Stimulated activated CD8-positive, alpha-beta memory T cell treated with anti-CD3 and anti-CD28 coated beads, Interleukin-7, amount 100 ng/mL, for 4 hours (primary cell): Measurements from ENCODE around the gene REX1BD.
"Not testable (repeated sequence)": the region's sequence is repeated elsewhere in the genome, so short reads cannot be mapped to it uniquely, and the experiment has no call there.

Source experiments
- DNase-seq, 2 donors: peaks; one replicate each; pipeline ENCODE4 v3.0.0-alpha.2; 2020; ENCODE audit warnings: low read depth in 2 of 2

Gene REX1BD

DNA sequence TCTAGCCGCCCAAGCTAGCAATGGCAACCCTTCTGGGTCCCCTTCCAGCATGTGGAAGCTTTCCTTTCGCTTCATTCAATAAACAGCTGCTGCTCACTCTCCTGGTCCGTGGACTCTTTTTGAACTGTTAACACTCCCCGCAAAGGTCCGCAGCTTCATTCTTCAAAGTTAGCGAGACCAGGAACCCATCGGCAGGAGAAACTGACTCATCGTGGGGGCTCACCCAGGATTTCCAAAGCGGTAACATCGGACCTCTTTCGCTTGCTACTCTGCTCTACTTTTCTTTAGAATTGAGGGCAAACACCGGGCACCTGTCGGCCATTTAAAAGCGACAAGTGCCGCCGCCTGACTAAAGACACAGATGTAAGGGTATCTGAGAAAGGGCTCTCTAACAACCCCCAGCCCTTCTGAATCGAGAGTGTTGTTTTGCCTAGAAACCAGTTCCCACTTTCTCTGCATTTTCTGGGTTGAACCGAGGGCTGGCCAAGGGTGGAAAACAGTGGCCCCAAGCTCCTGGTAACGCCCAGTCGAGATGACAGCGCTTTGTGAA, 11.2 kb upstream of the REX1BD start:
- no peak for DNase-seq

DNA sequence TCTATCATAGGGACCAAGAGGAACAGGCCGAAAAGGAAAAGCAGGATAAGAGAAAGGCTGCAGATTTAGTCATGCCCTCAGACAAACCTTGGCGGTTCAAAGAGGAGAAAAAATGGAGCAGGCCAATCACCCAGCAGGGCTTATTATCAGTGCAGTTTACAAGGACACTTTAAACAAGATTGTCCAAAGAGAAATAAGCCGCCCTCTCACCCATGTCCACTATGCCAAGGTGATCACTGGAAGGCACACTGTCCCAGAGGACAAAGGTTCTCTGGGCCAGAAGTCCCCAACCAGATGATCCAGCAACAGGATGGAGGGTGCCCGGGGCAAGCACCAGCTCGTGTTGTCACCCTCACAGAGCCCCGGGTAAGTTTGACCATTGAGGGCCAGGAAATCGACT, 8.3 kb upstream of the REX1BD start:
- no peak for DNase-seq

DNA sequence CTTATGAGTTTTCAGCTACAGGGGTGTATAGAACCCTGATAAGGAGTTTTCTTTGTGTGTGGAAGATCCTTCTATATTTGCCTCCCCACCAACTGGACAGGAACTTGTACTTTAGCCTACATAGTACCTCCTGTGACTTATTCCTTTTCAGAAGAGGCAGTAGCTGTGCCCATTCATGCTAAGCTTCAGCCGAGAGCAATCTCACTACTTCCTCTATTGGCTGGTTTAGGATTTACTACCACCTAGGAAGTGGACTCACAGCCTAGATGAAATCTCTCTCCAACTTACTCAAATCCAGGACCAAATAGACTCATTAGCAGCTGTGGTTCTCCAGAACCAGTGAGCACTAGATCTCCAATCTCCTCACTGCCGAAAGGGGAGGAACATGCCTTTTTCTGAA, 2.3 kb upstream of the REX1BD start:
- no peak for DNase-seq

DNA sequence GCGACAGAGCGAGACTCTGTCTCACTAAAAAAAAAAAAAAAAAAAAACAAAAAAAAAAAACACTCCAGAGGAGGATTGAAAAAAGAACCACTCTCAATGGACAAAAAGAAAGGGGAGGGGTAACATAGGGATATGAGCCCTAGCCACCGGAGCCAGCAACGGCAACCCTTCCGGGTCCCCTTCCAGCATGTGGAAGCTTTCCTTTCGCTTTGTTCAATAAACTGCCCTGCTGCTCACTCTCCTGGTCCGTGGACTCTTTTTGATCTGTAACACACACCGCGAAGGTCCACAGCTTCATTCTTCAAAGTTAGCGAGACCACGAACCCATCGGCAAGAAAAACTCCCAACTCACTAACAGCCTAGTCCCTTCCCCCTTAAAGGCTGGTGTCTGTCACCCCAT, 1.0 kb upstream of the REX1BD start:
- DNase-seq, result no peak

DNA sequence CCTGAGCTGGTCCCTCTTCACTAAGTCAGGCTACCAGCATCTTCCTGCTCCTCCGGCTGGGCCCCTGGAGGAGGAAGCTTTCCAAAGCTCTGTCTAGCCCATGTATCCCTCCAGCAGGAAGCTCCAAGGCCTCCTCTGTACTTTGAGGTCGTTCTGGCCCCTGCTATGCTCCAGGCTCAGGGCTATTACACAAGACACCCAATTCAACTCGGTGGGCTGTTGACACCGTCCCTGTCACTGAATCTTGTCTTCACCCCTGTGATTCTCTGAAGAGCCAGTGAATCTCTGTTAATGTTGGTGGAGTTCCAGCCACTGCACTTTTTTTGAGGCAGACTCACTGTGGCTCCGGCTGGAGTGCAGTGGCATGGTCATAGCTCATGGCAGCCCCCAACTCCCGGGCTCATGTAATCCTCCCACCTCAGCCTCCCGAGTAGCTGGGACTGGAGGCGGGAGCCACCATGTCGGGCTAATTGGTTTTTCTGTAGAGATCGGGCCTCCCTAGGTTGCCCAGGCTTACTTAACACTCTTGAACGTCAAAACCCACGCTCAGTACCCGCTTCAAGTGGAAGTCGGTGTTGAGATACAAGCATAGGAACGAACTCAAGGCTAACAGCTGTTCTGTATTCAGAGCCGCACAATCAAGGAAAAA, 512 bp upstream of the REX1BD start:
- DNase-seq, result no peak

DNA sequence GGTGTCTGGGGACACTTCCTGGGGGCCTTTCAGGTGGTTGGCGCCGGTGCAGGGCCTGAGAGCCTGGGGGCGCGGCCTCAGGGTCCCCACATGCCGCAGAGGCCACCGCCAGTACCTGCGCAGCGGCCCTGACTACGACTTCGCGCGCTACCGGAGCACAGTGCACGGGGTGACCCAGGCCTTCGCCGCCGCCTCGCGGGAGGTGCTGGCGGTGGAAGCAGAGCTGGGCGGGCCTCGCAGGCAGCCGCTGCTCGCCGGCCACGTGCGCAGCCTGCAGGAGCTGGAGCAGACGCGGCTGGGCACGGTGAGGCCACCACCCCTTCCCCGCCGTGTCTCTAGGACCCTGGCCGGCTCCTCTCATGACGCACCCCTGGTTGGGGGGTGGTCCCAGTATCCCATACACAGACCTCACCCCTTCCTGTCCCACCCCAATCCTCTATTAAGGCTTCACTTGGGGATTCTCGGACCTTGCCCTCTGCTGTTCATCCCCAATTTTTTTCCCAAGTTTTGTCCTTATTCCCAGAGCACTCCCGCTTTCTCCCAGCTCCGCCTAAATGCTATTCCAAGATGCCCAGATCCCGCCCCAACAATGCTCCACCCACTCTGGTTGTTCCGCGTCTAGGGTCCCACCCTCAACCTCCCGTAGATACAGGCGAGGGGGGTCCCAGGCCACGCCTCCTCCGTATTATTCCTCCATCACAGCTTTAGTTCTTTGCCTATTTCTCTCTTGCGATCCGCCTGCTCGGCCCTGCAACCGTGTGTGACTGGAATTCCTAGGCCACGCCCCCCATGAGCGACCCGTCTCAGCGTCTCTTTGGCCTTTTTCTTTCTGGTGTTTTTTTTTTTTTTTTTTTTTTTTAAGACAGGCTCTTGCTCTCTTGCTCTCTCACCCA, 1.0 kb downstream of the REX1BD start:
- peak; percentile 21 to 59 for DNase-seq

DNA sequence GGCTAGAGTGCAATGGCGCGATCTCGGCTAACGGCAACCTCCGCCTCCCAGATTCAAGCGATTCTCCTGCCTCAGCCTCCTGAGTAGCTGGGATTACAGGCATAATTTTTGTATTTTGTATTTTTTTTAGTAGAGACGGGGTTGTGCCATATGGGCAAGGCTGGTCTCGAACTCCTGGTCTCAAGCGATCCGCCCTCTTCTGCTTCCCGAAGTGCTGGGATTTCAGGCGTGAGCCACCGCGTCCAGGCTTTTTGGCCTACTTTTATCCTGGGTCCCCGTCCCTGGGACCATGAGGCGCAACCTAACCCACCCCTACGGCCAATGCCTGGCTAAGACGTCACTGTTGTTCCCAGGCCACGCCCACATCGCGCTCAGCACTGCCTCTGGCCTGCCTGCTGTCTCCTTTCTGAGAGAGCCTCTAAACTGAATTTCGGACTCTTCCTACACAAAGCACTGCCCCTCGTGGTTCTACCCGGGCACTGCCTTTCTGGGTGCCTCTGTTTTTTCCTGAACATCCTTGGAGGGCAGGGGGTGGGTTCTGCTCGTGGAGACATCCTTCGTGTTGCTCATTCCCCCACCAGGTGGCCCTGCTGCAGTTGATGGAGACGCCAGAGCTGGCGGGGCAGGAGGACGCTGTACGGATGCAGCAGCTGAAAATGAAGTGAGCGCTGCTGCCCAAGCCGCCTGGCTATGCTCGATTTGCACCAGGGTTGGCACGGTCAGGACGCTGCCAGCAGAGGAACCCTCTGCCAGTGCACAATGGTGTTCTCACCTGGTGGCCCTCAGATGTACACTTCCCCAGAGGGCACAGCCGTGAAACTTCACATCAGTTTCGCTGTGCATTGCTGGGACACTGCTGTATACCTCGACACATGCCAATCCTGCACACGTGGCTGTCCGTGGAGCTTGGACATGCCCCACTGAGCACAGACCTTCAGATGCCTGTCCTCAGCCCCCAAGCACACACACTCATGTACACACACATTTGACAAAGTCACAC, 2.0 kb downstream of the REX1BD start:
- no peak for DNase-seq

DNA sequence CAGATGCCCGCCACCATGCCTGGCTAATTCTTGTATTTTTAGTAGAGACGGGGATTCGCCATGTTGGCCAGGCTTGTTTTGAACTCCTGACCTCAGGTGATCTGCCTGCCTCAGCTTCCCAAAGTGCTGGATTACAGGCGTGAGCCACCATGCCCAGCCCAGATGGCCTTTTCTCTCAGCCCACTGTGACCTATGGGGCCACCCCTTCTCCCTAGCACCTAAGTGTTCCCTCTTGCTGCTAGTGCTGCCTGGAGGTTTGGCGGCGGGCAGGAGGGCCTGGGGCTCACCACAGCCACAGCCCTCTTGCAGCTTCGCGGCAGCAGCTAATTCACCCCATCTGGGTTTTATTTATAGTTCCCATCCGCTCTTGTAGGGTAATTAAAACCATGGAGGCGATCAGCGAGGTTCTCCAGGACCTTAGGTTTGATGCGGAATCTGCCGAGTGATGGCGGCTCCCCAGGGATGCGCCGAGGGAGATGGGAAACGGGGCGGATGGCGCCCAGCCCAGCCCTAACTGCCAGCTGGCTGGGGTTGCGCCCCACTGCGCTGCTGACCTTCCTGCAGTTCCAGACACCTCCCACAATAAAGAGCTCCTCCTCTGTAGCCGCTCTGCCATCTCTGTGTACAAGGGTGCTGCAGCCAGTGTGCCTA, 3.3 kb downstream of the REX1BD start:
- DNase-seq, result no peak

DNA sequence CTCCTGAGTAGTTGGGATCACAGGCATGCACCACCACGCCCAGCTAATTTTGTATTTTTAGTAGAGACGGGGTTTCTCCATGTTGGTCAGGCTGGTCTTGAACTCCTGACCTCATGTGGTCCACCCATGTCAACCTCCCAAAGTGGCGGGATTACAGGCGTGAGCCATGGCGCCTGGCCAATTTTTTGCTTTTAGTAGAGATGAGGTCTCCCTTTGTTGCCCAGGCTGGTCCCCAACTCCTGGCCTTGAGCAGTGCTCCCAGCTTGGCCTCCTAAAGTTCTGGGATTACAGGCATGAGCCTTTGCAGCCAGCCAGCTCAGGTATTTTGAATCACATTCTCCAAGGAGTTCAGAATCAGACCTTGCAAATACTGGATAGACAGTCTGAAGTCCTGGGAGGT, 4.1 kb downstream of the REX1BD start:
- not testable (repeated sequence) for DNase-seq

DNA sequence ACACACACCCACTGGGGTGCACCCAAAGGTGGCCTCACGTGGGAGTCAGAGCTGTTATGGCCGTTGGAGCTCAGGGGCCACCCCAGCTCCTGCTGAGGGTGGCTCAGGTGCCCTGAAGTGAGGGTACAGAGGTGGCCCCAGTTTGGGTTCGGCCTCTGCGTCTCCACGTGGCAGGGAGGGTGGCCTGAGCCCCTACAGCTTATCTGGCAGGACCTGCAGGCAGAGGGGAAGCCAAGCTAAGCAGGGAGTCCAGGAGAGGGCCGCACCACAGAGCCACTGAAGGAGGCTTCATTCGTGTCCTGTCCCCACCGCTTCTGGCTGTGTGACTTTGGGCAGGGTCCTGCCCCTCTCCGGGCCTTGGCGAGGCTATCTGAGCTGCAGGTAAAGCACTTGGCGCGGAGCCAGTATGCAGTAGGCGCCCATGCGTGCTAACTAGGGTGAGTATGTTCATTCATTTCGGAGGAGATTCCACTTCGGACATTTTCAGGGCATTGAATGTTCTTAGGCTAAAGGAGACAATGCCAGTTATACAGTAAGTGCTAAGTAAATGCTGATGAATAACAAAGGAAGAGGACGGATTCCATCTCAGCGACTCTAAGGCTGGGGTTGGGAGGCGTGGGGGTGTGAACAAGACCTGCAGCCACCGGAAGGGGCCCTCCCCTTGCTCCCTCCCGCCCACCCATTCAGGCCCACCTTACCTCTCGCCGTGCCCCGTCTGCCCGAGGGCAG, 4.9 kb downstream of the REX1BD start:
- DNase-seq, result no peak

DNA sequence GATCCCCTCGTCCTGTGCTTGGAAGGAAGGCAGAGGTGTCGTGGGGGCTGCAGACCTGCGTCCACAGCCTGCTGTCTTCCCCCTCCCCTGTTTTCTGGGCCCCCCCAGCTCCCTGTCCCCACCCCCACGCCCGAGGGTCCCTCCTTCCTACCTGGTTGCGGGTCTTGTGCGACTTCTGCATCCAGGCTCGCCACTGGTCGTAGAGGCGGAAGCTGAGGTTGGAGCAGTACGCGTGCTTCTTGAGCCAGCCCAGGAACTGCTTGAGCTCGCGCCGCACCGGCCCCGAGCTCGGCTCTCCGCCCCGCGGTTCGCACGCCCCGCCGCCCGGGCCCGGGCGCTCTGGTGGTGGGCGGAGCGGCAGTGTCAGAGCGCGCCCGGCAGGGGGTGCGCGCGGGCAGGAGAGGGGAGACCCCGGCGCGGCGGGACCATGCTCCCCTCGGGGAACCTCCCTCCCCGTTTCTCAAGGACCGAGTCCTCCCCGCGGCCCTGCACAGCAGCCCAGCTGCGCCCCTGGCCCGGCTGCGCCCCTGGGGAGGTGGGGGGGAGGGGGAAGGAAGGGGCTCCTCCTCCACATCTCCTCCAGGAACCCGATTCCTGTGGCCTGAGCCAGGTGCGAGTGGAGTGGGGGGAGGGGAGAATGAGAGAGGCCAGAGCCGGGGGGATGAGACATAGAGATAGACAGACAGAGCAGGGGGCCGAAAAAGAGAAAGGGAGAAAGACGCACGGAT, 5.7 kb downstream of the REX1BD start:
- DNase-seq, result peak; percentile 39 to 67

DNA sequence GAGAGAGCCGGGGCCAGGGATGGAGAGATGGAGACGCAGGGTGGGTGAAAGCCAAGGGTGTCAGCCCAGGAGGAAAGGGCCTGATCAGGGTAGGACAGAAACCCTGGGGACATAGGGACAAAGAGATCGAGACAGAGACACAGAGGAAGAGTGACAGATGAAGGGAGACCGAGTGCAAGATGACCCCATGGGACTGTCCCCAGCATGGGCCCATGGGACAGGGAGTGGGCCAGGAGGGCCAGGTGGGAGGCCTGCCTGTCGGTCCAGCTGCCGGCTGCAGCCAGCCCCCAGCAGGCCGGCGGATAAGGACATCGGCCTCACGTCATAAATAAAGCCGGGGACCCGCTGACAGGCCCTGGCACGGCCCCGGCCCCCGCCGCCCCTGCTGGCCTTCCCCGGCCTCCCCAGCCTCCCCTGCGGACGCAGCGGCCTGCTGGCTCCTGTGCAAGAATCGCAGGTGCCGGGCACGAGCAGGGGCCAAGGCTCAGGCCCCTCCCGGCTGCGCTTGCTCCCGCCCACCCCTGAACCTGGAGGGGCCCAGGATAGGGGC, 6.3 kb downstream of the REX1BD start:
- DNase-seq, result no peak

DNA sequence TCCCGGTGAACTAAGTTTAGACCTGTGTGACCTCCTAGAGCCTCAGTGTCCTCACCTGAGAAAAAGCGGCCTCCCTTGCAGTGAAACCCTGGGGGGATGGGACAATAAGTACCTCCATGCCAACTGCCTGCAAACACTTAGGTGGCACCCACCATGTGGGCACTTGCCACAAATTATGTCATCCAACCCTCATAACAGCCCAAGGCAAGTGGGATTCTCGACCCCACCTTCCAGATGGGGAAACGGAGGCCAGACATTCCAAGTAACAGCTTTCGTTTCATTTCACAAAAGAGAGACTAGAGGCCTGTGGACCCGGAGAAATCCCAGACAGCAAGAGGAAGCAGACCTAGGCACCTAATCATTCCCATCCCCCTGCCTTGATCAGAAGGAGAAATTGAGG, 6.9 kb downstream of the REX1BD start:
- no peak for DNase-seq

DNA sequence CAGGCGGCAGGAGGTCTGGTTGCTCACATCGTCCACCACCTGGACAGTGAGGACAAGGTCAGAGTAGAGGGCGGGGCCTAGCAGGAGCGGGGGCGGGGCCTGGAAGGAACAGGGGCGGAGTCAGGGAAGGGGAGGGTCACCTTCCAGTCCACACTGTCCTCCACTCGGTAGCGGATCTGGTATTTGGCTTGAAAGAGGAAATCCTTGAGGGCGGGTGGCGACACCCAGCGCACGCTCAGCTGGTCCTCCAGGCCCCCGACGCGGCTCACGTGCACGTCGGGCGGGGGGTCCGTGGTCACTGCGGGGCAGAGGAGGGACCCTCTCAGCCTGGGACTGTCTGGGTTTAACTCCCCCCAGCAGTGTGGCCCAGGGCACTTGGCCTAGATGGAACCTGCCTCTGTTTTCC, 8.2 kb downstream of the REX1BD start:
- no peak for DNase-seq

DNA sequence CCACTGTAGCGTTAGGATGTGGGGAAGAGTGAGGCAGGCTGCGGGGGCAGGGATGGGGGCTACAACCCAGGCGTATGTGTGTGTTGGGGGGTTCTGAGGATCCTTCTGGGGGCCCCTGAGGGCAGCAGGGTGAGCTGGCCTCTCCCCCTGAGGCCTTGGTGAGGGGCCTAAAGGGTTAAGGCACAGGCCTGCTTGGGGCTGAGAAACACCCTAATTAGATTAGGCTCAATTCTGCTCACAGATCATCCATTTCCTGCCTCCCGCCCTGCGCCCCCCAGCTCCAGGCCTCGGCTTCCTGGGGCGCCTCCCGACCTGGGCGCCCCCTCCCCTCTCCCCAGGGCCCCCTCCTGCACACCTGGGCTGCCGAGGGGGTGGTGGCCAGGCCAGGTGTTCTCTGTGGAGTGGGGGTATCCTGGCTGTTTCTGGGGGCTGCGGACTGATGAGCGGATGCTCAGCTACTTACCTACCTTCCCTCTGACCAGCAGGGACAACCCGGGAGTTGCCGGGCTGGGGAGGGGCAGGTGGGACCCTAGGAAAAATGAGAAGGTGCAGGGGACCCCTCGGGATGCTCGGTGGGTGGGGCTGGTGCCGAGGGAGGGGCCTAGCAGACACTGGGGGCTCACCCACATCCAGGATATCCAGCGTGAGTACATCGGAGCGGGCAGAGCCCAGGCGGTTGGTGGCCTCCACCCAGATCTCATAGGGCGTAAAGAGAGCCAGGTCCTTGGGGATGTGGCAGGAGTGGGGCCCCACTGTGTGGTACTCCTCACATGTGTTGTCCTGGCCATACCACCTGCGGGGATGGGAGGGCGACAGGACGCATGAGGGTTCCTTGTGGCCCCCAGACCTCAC, 9.4 kb downstream of the REX1BD start:
- no peak for DNase-seq

DNA sequence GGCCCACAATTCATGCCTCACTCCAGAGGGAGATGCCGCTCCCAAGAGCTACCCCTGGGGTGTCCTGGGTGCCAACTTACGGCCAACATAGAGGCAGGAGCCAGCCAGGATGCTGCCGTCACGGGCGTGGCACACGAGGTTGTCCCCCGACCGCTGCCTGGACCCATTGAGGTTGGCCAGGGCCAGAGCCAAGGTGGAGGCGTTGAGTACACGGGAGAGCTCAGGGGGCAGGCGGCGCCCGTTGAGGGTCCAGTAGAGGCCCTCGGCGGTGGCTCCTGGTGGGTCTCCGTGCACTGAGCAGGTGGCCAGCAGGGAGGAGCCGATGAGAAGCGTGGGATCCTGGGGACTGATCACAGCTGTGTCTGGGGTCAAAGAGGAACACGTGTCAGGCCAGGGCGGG, 10.9 kb downstream of the REX1BD start:
- DNase-seq, result no peak

DNA sequence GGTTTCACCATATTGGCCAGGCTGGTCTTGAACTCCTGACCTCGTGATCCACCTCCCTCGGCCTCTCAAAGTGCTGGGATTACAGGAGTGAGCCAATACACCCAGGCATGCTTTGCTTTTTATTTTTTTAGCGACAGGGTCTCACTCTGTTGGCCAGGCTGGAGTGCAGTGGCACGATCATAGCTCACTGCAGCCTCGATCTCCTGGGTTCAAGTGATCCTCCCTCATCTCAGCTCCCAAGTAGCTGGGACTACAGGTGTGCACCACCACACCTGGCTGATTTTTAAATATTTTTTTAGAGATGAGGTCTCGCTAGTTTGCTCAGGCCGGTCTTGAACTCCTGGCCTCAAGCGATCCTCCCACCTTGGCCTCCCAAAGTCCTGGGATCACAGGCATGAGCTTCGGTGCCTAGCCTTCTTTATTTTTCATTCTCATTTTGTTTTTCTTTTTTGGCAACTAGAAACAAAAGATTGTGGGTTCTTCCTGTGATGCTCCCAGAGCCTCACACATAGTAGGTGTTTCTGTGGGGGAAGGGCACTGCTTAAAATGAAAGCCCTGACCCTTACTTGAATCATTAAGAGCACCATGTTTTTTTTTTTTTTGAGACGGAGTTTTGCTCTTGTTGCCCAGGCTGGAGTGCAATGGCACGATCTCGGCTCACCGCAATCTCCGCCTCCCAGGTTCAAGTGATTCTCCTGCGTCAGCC, 12.2 kb downstream of the REX1BD start:
- DNase-seq, result not testable (repeated sequence)

DNA sequence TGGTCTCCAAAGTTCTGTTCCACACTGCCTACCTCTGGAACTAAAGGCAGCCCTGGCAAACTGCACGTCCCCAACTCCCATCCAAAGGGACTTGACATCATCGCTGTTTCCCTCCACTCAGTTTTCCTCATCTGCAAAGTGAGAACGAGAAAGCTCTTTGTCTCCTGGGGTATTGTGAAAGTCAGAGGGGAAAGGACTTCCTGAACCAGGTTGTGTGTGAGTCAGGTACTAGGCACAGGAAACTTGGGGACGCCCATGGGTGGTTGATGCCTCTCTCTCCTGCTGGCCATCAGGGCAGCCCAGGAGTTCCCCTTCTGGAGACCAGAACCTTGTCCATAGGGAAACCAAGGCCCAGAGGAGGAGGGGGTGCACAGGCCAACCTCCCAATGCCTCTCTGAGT, 13.3 kb downstream of the REX1BD start:
- DNase-seq, result no peak
